Activated CD4-positive, alpha-beta T cell treated with anti-CD3 and anti-CD28 coated beads, Interleukin-2, amount 10 ng/mL, durations not matched to agents 24 days and 14 days (primary cell): ENCODE results near the gene CFAP58. TPM values are rescaled to one million over a fixed set of nuclear protein-coding genes. Genes with fewer than 3 reads are reported as not detected.
A peak's percentile ranks its signal among the peaks of the same experiment; 100 is the strongest.

Experiments
- DNase-seq: peaks from one replicate; pipeline ENCODE4 v3.0.0; 2022
- H3K27ac Mint-ChIP-seq: one replicate; pipeline ENCODE4 v1.8.0; 2022; ENCODE audit warnings: mild to moderate bottlenecking, mixed read lengths
- H3K27me3 Mint-ChIP-seq: one replicate; pipeline ENCODE4 v1.8.0; 2022; ENCODE audit warnings: mixed read lengths
- H3K36me3 Mint-ChIP-seq: one replicate; pipeline ENCODE4 v1.8.0; 2022; ENCODE audit warnings: low read depth, mild to moderate bottlenecking, mixed read lengths
- H3K4me1 Mint-ChIP-seq: one replicate; pipeline ENCODE4 v1.8.0; 2021; ENCODE audit warnings: mixed read lengths
- H3K4me3 Mint-ChIP-seq: one replicate; pipeline ENCODE4 v1.8.0; 2022; ENCODE audit warnings: mild to moderate bottlenecking, moderate library complexity, mixed read lengths
- H3K9me3 Mint-ChIP-seq: one replicate; pipeline ENCODE4 v1.8.0; 2021; ENCODE audit warnings: mixed read lengths
- intact Hi-C: fragments of 100-400 bp; cut with micrococcal nuclease; formaldehyde crosslinking; loops from one replicate; pipeline ENCODE4 v1.15.1; 2023
- total RNA-seq: library from RNA; stranded (reverse); gene quantifications from 2 replicates; pipeline ENCODE4 v1.2.3, GENCODE V29; 2022

CFAP58 gene
- total RNA-seq, 1 donor from 2014 or later = 0.16 TPM

DNA sequence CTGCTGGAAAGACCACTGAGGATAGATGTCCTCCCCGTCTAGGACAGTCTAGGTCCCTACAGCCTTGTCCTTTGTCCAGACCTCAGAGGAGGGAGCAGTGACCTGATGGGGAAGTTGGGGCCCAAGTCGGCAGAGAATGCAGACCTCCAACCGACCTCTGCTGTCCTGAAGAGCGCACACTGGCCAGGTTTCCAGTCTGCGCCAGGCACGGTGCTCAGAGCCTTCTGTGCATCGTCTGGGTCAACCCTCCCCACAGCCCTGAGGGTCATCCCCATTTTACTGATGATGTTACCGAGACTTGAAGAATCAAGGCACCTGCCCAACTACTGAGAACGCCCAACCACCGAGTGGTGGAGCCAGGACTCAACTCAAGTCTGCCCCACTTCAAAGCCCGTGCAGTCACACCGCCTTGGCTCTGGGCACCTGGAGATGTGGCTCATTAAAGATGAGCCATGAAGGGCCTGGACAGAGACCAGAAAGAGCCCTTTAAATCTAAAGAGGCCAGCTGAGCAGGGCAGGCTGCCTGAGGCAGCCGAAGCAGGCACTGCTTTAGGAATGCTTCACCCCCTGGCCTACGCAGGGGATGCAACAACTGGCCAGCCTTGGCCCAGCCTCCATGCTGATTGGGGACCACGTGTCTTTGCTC is 19.8 kb upstream of the CFAP58 start:
- intact Hi-C loops = loop anchor here (10.0 kb wide), 1 partner anchor 419 kb away; the partner anchor contains the start of gene STN1
- Mint-ChIP-seq H3K27ac (peak overlapping the region; percentile 14), H3K4me1 (peaks cover 72% of the 10 kb centered on the region), H3K9me3 (no peaks in the 10 kb centered on the region), H3K4me3 (peak overlapping the region; percentile 24), H3K36me3 (peaks cover 18% of the 10 kb centered on the region), H3K27me3 (no peaks in the 10 kb centered on the region)
- DNase-seq = no peak

DNA sequence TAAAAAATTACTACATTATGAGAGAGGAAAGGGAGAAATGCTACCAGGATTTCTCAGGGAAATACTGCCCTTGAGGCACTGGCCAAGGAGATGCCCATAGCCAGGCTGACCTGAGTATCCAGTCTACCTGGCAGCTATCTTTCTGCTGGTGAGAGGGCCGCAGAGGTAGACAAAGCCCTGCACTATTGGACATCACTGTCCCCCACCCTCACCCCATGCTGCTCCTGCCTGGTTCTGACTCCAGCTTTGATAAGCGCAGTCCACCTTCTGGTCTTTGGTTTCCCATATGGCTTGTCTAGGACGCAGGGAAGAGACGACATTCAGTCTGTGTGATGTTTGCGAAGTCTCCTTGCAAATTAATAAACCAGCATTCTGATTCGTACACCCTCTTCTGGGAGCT is 19.1 kb upstream of the CFAP58 start:
- Mint-ChIP-seq H3K36me3 (peaks cover 18% of the 10 kb centered on the region), H3K4me1 (peaks cover 72% of the 10 kb centered on the region), H3K27me3 (peaks cover under 1% of the 10 kb centered on the region), H3K9me3 (no peaks in the 10 kb centered on the region), H3K4me3 (no peak overlapping the region), H3K27ac (no peak overlapping the region)
- no peak for DNase-seq
- intact Hi-C loops = loop anchor here (10.0 kb wide), 1 partner anchor 420 kb away; the partner anchor contains the start of gene STN1

DNA sequence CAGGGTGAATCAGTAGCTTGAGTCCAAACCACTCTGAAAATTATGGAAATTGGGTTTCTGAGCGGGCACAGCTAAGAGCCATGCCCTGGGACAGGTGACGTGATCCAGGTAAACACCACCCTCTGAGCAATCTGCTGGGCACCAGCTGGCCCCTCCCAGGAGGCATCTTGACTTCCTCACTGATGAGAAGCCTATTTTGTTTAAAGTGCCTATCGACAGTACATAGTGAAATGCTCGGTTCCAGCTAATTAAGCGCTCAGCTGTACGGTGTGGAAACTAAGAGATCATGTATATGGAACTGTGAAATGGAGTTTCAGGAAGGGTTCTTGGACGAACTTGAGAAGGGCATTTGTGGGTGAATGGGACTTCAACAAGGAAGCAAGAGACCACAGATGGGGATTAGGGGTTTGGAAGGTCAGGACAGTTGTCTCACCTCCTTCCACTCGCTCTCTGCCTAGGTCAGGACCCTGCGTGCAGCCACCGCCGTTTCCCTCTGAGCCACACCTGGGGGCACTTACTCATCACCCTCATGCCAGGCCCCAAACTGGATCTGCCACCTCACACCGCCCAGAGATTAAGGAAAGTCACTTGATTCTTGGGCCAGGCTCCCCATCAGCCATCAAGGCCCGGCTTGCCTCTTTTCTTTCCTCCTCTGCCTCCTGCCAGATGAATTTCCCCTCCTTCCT is 18.5 kb upstream of the CFAP58 start:
- intact Hi-C loops = loop anchor here (5.0 to 10.0 kb wide), 2 partner anchors 213 to 420 kb away; partner anchors contain the start of genes SFR1 and STN1
- Mint-ChIP-seq H3K27ac (peak overlapping the region; percentile 55), H3K9me3 (no peaks in the 10 kb centered on the region), H3K27me3 (peaks cover 3% of the 10 kb centered on the region), H3K36me3 (peaks cover 18% of the 10 kb centered on the region), H3K4me3 (peak overlapping the region; percentile 97), H3K4me1 (peaks cover 74% of the 10 kb centered on the region)
- no peak for DNase-seq

DNA sequence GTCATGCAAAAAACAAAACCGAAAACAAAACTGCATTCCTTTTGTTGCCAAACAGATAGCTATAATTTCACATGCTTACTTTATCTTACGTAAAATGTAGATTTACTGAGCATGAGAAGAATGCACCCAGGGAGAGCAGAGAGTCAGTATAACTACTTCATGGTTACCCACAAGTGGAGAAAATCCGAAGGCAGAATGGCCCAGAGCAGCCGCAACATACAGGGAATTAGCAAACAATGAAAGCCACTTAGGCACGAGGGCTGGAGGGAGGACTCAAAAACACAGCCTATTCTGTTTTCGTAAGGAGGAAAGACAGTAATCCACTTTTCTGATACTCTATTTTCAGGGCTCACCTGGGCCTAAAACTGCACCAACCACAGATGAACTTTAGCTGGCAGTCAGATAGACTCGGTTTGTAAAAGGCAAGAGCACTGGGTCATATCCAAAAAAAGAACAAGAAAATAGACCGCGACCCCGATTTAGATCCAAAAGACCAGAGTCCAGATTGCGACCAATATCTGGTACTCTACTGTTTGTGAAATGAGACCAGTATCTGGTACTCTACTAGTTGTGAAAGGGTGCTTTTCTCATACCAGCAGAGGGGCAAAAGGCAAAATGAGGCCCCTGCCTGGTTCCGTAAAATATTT is 16.7 kb upstream of the CFAP58 start:
- Mint-ChIP-seq H3K9me3 (no peaks in the 10 kb centered on the region), H3K4me1 (peaks cover 60% of the 10 kb centered on the region)
- DNase-seq = peak; percentile 69

DNA sequence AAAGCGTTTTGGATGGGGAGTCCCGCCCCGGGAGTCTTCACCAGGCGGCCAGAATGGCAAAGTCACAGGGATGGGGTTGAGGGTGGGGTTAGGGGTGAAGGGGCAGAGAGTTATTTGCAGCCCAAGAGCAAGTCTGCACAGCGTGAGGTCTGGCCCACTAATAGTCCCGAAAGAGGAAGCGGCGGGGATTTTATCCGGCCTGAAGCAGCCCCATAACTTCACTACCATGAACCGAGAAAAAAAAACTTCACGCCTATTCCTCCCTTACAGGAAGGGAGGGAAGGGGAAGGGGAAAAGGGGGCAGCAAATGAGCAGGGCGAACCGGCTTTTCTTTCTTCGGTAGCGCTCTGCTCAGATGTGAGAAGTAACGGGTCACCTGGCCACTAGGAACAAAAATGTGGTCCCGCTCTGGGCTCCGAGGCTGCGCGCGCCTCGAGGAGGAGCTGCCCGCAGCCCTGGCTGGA is 16.1 kb upstream of the CFAP58 start:
- Mint-ChIP-seq H3K4me1 (peaks cover 57% of the 10 kb centered on the region), H3K27me3 (peaks cover 7% of the 10 kb centered on the region), H3K9me3 (no peaks in the 10 kb centered on the region), H3K4me3 (peak overlapping the region; percentile 97), H3K27ac (peak overlapping the region; percentile 100), H3K36me3 (peaks cover 11% of the 10 kb centered on the region)
- no peak for DNase-seq
- intact Hi-C loops = loop anchor here (5.0 to 10.0 kb wide), 2 partner anchors 215 to 423 kb away; partner anchors contain the start of genes SFR1 and STN1

More for the DNA sequence above, 16.7 kb upstream of the CFAP58 start:
- Mint-ChIP-seq H3K36me3 (peaks cover 13% of the 10 kb centered on the region), H3K4me3 (peak overlapping the region; percentile 97), H3K27ac (peak overlapping the region; percentile 100), H3K27me3 (peaks cover 7% of the 10 kb centered on the region)
- intact Hi-C loops = loop anchor here (5.0 to 10.0 kb wide), 2 partner anchors 215 to 422 kb away; partner anchors contain the start of genes SFR1 and STN1

DNA sequence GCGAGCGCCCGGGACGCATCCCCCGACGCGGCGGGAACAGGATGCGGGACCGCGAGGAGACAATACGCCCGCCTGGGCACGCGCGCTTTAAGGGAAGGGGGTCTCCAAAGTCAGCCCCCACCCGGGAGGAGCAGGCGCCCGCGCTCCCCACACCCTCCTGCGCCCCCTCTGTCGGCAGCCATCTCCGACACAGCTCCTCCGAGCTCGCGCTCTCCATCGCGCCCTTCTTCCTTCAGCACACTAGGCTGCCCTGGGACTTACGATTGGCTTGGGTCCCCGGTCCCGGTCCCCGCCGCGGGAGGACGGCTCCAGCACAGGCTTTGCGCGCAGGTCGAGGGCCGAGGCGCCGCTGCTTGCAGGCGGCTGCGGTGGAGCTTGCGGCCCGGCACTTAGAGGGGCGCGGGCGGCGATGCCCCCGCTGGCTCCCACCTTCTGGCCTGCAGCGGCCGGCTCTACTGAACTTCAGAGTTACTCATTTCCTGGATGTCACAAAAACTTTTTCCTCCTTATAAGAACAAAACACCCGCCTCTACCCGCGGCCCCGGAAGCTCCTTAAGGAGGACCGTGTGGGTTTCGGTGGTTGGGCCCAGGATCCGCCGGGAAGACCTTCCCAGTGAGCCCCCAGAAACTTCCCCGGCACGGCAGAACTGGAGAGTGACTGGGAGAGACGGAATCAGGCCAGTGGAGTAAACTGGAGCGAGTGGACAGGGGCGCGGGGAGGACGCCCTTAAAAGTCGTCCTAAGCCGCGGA is 15.5 kb upstream of the CFAP58 start, which contains the start of gene ITPRIP:
Gene ITPRIP (minus strand): TSS at position 481 of the 751 bp plus-strand sequence. CDS start 22,414 bp downstream, outside the sequence.
- Mint-ChIP-seq H3K27me3 (peaks cover 7% of the 10 kb centered on the region), H3K9me3 (no peaks in the 10 kb centered on the region), H3K4me3 (peak within 1 kb of the TSS; percentile 97), H3K4me1 (peaks cover 51% of the 10 kb centered on the region), H3K27ac (peak within 1 kb of the TSS; percentile 100), H3K36me3 (peaks cover 5% of the 10 kb centered on the region)
- intact Hi-C loops = loop anchor here (1.0 to 10.0 kb wide), 7 partner anchors 9 to 423 kb away; partner anchors contain the start of genes CFAP58, SFR1 and STN1
- DNase-seq = peak; percentile 93

DNA sequence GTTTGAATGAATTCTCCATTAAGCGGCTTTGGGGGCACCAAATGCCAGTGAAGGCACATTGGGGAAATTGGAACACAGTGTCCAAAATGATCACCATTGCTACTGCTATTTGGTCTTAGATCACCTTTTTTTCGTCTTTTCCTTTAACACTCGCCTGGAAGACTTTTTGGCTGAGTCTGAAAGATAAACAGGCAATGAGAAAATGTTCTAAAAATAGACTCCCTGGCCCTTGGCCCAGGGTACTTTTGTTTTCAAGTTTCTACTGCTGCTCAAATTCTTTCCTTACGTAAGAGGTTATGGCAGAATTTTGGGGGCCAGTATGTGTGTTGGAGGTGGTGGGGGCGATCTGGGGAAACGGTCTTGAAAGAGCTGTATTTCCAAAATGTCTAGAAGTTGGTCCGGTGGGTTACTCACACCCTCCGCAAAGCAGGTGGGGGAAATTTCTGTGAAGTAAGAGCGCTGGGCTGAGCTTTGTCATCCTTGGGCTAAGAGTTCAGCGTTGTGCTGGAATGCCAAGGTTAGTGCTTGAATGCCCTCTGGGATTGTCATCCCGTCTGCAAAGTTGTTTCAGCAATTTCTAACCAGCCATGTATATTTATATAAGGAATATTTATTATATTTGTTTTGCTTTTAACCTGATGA is 14.0 kb upstream of the CFAP58 start:
- H3K27ac Mint-ChIP-seq = peak overlapping the region; percentile 100

DNA sequence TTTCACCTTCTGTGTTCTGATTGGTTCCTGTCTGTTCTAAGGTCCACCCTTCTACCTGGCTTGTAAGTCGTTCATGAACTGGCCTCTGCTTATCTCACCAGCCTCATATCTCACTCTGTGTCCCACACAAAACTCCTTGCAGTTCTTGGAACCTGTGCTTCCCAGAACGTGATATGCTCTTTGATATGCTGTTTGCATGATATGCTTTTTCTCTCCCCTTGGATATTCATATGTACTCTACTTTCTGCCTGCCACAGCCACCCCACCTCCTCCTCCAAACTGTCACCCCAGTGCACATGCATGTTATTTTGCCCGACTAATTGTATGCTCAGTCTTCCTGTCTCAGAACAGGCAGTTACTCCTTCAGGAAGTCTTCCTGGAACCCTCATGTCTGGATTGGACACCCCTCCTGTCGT is 13.5 kb upstream of the CFAP58 start:
- no peaks in the 10 kb centered on the region for H3K9me3 Mint-ChIP-seq
- peak overlapping the region; percentile 2 for H3K27ac Mint-ChIP-seq
- peaks cover 3% of the 10 kb centered on the region for H3K36me3 Mint-ChIP-seq
- peaks cover 7% of the 10 kb centered on the region for H3K27me3 Mint-ChIP-seq
- DNase-seq = peak; percentile 56
- H3K4me1 Mint-ChIP-seq = peaks cover 34% of the 10 kb centered on the region
- intact Hi-C loops = no loop called here
- peak overlapping the region; percentile 6 for H3K4me3 Mint-ChIP-seq

More for the DNA sequence above, 14.0 kb upstream of the CFAP58 start:
- H3K4me1 Mint-ChIP-seq = peaks cover 40% of the 10 kb centered on the region
- no peaks in the 10 kb centered on the region for H3K9me3 Mint-ChIP-seq
- H3K36me3 Mint-ChIP-seq = peaks cover 3% of the 10 kb centered on the region
- DNase-seq = no peak
- intact Hi-C loops = loop anchor here (2.0 to 10.0 kb wide), 3 partner anchors 15 to 425 kb away; partner anchors contain the start of genes SFR1 and STN1
- H3K27me3 Mint-ChIP-seq = peaks cover 7% of the 10 kb centered on the region
- H3K4me3 Mint-ChIP-seq = peak overlapping the region; percentile 97

DNA sequence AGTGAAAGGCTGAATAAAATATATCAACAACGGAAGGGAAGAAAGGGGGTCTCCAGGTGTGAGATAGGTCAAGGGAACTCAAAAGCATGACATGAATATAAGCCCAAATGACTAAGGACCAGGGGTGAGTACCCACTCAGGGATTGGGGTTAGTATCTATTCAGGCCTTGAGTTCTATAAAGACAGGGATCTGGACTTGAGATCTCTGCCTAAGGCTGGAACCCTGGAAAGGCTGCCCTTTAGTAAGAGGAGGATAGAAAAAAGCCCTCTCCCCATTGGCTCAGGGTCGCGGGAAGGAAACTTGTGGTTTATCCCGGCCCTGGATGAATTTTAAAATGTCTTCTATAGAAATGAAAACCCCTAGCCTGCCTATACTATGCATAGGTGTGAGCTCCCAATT is 13.0 kb upstream of the CFAP58 start:
- H3K36me3 Mint-ChIP-seq = no peaks in the 10 kb centered on the region
- peaks cover 7% of the 10 kb centered on the region for H3K27me3 Mint-ChIP-seq
- intact Hi-C loops = no loop called here
- H3K4me1 Mint-ChIP-seq = peaks cover 32% of the 10 kb centered on the region
- H3K9me3 Mint-ChIP-seq = no peaks in the 10 kb centered on the region
- no peak overlapping the region for H3K4me3 Mint-ChIP-seq
- no peak overlapping the region for H3K27ac Mint-ChIP-seq
- no peak for DNase-seq

DNA sequence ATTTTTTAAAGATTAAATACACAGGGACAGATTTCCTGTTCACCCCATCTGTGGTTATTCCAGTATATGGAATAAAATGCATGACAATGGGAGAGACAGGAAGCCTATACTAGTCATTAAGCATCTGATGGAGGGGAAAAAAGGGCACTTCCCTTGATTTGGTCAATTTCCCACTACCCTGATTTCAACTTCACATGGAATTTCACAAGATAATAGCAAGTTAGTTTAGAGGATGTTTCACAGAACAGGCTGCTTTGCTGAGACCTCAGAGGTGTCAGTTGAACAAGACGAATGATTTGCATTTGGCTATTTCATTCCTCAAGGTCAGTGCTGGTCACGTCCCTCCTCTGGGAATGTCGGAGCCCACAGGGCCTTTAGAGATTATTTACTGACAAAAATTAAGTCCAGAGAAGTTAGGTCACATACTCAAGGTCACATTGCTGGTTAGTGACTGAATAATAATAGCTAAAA is 10.7 kb upstream of the CFAP58 start:
- Mint-ChIP-seq H3K27me3 (peaks cover 7% of the 10 kb centered on the region), H3K27ac (no peak overlapping the region), H3K4me1 (peaks cover 25% of the 10 kb centered on the region), H3K36me3 (no peaks in the 10 kb centered on the region), H3K4me3 (no peak overlapping the region), H3K9me3 (no peaks in the 10 kb centered on the region)
- intact Hi-C loops = no loop called here
- no peak for DNase-seq

DNA sequence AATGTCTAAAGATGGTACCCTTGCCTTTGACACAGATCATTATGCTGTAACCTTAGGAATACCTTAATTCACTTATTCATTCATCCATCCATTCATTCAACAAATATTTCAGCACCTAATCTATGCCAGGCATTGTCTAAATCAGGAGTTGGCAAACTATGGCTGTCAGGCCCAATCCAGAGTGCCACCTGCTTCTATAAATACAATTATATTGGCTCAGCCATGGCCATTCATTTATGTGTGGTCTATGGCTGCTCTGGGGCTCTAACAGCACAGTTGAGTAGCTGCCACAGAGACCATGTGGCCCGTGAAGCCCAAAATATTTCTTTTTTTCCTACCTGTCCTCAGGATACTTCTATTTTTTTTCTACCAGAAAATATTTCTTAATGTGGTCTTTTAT is 9.4 kb upstream of the CFAP58 start:
- DNase-seq = no peak
- Mint-ChIP-seq H3K27me3 (peaks cover 7% of the 10 kb centered on the region), H3K4me1 (peaks cover 19% of the 10 kb centered on the region), H3K9me3 (no peaks in the 10 kb centered on the region), H3K4me3 (no peak overlapping the region), H3K27ac (no peak overlapping the region), H3K36me3 (no peaks in the 10 kb centered on the region)
- intact Hi-C loops = no loop called here

DNA sequence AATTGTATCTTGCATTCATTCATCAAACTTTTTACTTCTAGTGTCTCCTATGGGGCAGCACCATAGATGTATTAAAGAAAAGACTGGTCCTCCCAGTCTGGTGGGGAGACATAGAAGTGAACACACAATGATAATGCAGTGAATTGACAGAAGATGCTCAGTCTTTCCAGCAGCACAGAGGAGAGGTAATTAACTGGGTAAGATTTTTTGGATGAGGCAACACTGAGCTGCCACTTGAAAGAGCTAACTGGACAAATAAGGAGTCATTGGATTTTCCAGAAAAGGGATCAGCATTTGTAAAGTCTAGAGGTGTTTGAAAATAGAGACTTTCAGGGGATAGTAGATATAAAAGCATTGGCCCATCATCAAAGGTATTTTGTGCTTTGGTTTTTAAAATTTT is 8.1 kb upstream of the CFAP58 start:
- H3K27ac Mint-ChIP-seq = no peak overlapping the region
- intact Hi-C loops = no loop called here
- H3K36me3 Mint-ChIP-seq = no peaks in the 10 kb centered on the region
- no peaks in the 10 kb centered on the region for H3K9me3 Mint-ChIP-seq
- no peaks in the 10 kb centered on the region for H3K27me3 Mint-ChIP-seq
- H3K4me1 Mint-ChIP-seq = peaks cover 8% of the 10 kb centered on the region
- no peak for DNase-seq
- H3K4me3 Mint-ChIP-seq = no peak overlapping the region
